ENCODE data around the gene POLE2.

POLE2 gene

GRCh38 chr14:49654511-49654910, 33.5 kb downstream of the POLE2 start:
- no peak overlapping the region for H3K4me3 ChIP-seq (ENCODE audit: low read length)
- TF ChIP-seq, protein P1, sequence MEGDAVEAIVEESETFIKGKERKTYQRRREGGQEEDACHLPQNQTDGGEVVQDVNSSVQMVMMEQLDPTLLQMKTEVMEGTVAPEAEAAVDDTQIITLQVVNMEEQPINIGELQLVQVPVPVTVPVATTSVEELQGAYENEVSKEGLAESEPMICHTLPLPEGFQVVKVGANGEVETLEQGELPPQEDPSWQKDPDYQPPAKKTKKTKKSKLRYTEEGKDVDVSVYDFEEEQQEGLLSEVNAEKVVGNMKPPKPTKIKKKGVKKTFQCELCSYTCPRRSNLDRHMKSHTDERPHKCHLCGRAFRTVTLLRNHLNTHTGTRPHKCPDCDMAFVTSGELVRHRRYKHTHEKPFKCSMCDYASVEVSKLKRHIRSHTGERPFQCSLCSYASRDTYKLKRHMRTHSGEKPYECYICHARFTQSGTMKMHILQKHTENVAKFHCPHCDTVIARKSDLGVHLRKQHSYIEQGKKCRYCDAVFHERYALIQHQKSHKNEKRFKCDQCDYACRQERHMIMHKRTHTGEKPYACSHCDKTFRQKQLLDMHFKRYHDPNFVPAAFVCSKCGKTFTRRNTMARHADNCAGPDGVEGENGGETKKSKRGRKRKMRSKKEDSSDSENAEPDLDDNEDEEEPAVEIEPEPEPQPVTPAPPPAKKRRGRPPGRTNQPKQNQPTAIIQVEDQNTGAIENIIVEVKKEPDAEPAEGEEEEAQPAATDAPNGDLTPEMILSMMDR (IDR thresholded peaks at IDR 0.05; ENCODE audit: insufficient read depth, low read depth, low read length, missing control alignments): no peak
- DNase-seq (ENCODE audit: low read depth): no peak

- TF ChIP-seq, protein P1 (IDR thresholded peaks at IDR 0.05; ENCODE audit: insufficient read depth, low read depth, low read length, missing control alignments): no peak
- no peak for DNase-seq (ENCODE audit: low read depth)
- no peak overlapping the region for H3K4me3 ChIP-seq (ENCODE audit: low read length)
Measured at GRCh38 chr14:49653508-49653907, 34.5 kb downstream of the POLE2 start.

- TF ChIP-seq, protein P1 (IDR thresholded peaks at IDR 0.05; ENCODE audit: insufficient read depth, low read depth, low read length, missing control alignments): no peak
- H3K4me3 ChIP-seq (ENCODE audit: low read length): no peak overlapping the region
- no peak for DNase-seq (ENCODE audit: low read depth)
Measured at GRCh38 chr14:49642163-49642562, 45.9 kb downstream of the POLE2 start.

- no peak overlapping the region for H3K4me3 ChIP-seq (ENCODE audit: low read length)
- DNase-seq (ENCODE audit: low read depth): no peak
- TF ChIP-seq, protein P1 (IDR thresholded peaks at IDR 0.05; ENCODE audit: insufficient read depth, low read depth, low read length, missing control alignments): no peak
Measured at GRCh38 chr14:49641697-49642129, 46.3 kb downstream of the POLE2 start.

DNA sequence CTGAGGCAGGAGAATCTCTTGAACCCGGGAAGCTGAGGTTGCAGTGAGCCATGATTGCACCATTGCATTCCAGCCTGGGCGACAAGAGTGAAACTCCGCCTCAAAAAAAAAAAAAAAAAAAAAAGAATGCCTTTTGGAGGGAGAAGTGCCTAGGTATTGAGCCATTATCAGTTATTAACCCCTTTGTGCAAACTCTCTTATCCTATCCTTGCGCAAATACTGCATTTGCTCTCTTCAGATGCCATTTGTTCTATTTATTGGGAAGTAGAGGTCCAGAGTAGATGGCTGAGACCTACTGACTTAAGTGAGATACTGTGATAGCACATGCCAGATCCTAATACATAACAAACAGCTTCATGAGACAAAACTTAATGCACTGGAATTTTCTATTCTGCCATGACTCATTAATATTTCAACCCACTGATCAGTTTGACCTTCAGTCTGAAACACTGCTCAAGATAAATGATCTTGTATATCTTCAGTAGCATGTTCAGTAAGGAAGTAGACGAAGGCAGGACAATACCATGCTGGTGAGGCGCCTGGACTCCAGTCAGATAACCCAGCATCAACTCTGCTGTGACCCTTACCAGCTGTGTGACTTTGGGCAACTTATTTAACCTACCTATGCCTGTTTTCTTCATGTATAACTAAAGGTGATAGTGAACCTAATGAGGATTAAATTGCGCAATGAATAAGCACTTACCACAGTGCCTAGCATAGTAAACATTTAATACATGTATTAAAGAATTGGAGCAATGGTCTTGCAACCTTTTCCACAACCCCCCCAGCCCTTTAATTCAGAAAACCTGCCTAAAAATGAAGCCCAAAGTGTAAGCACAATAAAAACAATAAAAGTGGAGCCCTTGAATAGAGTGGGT, 47.2 kb downstream of the POLE2 start:
- DNase-seq (ENCODE audit: low read depth): no peak
- H3K4me3 ChIP-seq (ENCODE audit: low read length): no peak overlapping the region
- TF ChIP-seq, protein P1 (IDR thresholded peaks at IDR 0.05; ENCODE audit: insufficient read depth, low read depth, low read length, missing control alignments): no peak

GRCh38 chr14:49637534-49638078, 50.4 kb downstream of the POLE2 start:
- DNase-seq (ENCODE audit: low read depth): no peak
- TF ChIP-seq, protein P1 (IDR thresholded peaks at IDR 0.05; ENCODE audit: insufficient read depth, low read depth, low read length, missing control alignments): no peak

More at GRCh38 chr14:49637534-49638078, 50.4 kb downstream of the POLE2 start:
- no peak overlapping the region for H3K4me3 ChIP-seq (ENCODE audit: low read length)
